HCT116 (cell line): ENCODE data around the gene TCEAL9. TPM values are rescaled to one million over a fixed set of nuclear protein-coding genes. Genes with fewer than 3 reads are reported as not detected.

Experiments used
- ATAC-seq: fragments of 200-7000 bp; cut with Tn5 transposase; 2 replicates; pipeline ENCODE4 v1.9.1; 2020; ENCODE audit warnings: mild to moderate bottlenecking, moderate library complexity
- BruUV-seq: library from RNA; stranded (reverse); fragments of 400-500 nt; replicated peaks from 2 replicates; lab custom pipeline; 2021; lab: Mats Ljungman, UMichigan
- CTCF ChIA-PET: fragments of 300-600 bp; sonication (Branson Sonifier 250); formaldehyde crosslinking; loops from one replicate; lab custom pipeline; 2021; ENCODE audit warnings: antibody characterized with exemption; lab: Charles Lee
- POLR2A ChIA-PET: fragments of 300-600, 350-600 bp; sonication (Branson Sonifier 250); formaldehyde crosslinking; loops from one replicate; lab custom pipeline; 2021; ENCODE audit warnings: antibody characterized with exemption; lab: Charles Lee
- RAD21 ChIA-PET, 2 experiments: fragments of 300-600 bp; sonication (Branson Sonifier 250); formaldehyde crosslinking; loops; one replicate each; lab custom pipeline; 2023; ENCODE audit warnings: low total read pairs in 2 of 2; ENCODE audit not compliant: uncharacterized antibody in 2 of 2, unreplicated experiment in 2 of 2, low non-redundant PET in 1 of 2; lab: Charles Lee
- DNase-seq: peaks from one replicate; pipeline ENCODE4 v3.0.0-alpha.2; 2010; ENCODE audit warnings: low read depth, low spot score
- H2AFZ ChIP-seq: fragments of 200-600 bp; shearing (Covaris generic), sonication (generic); 2 replicates; pipeline ENCODE4 v1.6.1; 2017; ENCODE audit warnings: low read depth, mixed run types, mixed read lengths, antibody characterized with exemption, low read length; ENCODE audit not compliant: poor library complexity, severe bottlenecking
- H3K27ac ChIP-seq: 2 replicates; pipeline ENCODE4 v1.5.1; 2012; ENCODE audit warnings: low read depth, low read length
- H3K27me3 ChIP-seq: fragments of 200-600 bp; sonication (generic); 2 replicates; pipeline ENCODE4 v1.6.1; 2016; ENCODE audit warnings: mixed run types, low read length, mixed read lengths; ENCODE audit not compliant: insufficient read depth
- H3K36me3 ChIP-seq, 2 experiments: fragments of 200-500 bp in 1 of 2; fragments of 200-600 bp in 1 of 2; sonication (Bioruptor generic) in 1 of 2; sonication (generic) in 1 of 2; 2 replicates each; pipeline versions ENCODE4 v1.5.1 to v1.6.1; 2014 to 2016; ENCODE audit warnings: low read length in 2 of 2, inconsistent platforms in 1 of 2, mixed read lengths in 1 of 2, mixed run types in 1 of 2; ENCODE audit not compliant: insufficient read depth in 2 of 2, control insufficient read depth in 1 of 2
- H3K4me1 ChIP-seq, 2 experiments: fragments of 200-600 bp in 1 of 2; sonication (generic) in 1 of 2; 2 replicates each; pipeline versions ENCODE4 v1.5.1 to v1.6.1; 2012 to 2017; ENCODE audit warnings: low read length in 2 of 2, inconsistent platforms in 1 of 2, mild to moderate bottlenecking in 1 of 2, mixed read lengths in 1 of 2, mixed run types in 1 of 2, moderate library complexity in 1 of 2; ENCODE audit not compliant: insufficient read depth in 2 of 2, control insufficient read depth in 1 of 2
- H3K4me2 ChIP-seq: fragments of 200-600 bp; sonication (generic); 2 replicates; pipeline ENCODE4 v1.6.1; 2017; ENCODE audit warnings: mixed run types, low read length, mixed read lengths
- H3K4me3 ChIP-seq, 2 experiments: fragments of 200-600 bp in 1 of 2; sonication (generic) in 1 of 2; replicated peaks in 1 of 2; 2 replicates each; pipeline ENCODE4 v1.5.1; 2011 to 2016; ENCODE audit warnings: low read length in 2 of 2, control low read depth in 1 of 2, low read depth in 1 of 2, mild to moderate bottlenecking in 1 of 2, mixed read lengths in 1 of 2, mixed run types in 1 of 2
- H3K79me2 ChIP-seq: fragments of 200-600 bp; sonication (generic); 2 replicates; pipeline ENCODE4 v1.6.1; 2017; ENCODE audit warnings: mild to moderate bottlenecking, mixed run types, low read length, moderate library complexity, mixed read lengths; ENCODE audit not compliant: insufficient read depth
- H3K9ac ChIP-seq: fragments of 200-600 bp; sonication (generic); 2 replicates; pipeline ENCODE4 v1.6.1; 2016; ENCODE audit warnings: low read length, mixed read lengths
- H3K9me2 ChIP-seq: fragments of 200-600 bp; sonication (generic), shearing (Covaris generic); 2 replicates; pipeline ENCODE4 v1.6.1; 2017; ENCODE audit warnings: mixed run types, mild to moderate bottlenecking, moderate library complexity; ENCODE audit not compliant: insufficient read depth
- H3K9me3 ChIP-seq, 2 experiments: fragments of 200-500 bp in 1 of 2; fragments of 200-600 bp in 1 of 2; sonication (Bioruptor generic) in 1 of 2; sonication (generic) in 1 of 2; 2 replicates each; pipeline ENCODE4 v1.6.1; 2014 to 2017; ENCODE audit warnings: low read length in 2 of 2, mixed read lengths in 2 of 2, inconsistent platforms in 1 of 2, low read depth in 1 of 2, mild to moderate bottlenecking in 1 of 2, mixed run types in 1 of 2, moderate library complexity in 1 of 2; ENCODE audit not compliant: control insufficient read depth in 1 of 2, insufficient read depth in 1 of 2
- H4K20me1 ChIP-seq: fragments of 200-600 bp; sonication (generic), shearing (Covaris generic); 2 replicates; pipeline ENCODE4 v1.6.1; 2017; ENCODE audit warnings: mixed run types, mild to moderate bottlenecking, moderate library complexity; ENCODE audit not compliant: insufficient read depth
- CBX3 ChIP-seq: IDR thresholded peaks from 2 replicates; pipeline ENCODE4 v1.6.1; 2012; ENCODE audit warnings: low read depth
- EGR1 ChIP-seq: IDR thresholded peaks from 2 replicates; pipeline ENCODE4 v1.6.1; 2012; ENCODE audit warnings: low read depth
- ELF1 ChIP-seq: IDR thresholded peaks from 2 replicates; pipeline ENCODE4 v1.6.1; 2012; ENCODE audit warnings: low read depth, borderline replicate concordance
- EZH2phosphoT487 ChIP-seq: fragments of 200-600 bp; IDR thresholded peaks from 2 replicates; pipeline ENCODE4 v1.6.1; 2018; ENCODE audit warnings: antibody characterized with exemption, borderline replicate concordance
- FOSL1 ChIP-seq: IDR thresholded peaks from 2 replicates; pipeline ENCODE4 v1.6.1; 2012; ENCODE audit warnings: low read depth
- POLR2AphosphoS5 ChIP-seq: IDR thresholded peaks from 2 replicates; pipeline ENCODE4 v1.6.1; 2011; ENCODE audit warnings: mild to moderate bottlenecking, low read depth, low read length, moderate library complexity
- SRF ChIP-seq: IDR thresholded peaks from 2 replicates; pipeline ENCODE4 v1.6.1; 2012; ENCODE audit warnings: low read depth
- ZNF274 ChIP-seq: fragments of 200-500 bp; sonication (Bioruptor generic); IDR thresholded peaks from 2 replicates; pipeline ENCODE4 v1.6.1; 2014; ENCODE audit warnings: mild to moderate bottlenecking, low read depth, low read length, inconsistent platforms
- intact Hi-C: fragments of 100-400 bp; cut with micrococcal nuclease; formaldehyde crosslinking; loops from 2 replicates; pipeline ENCODE4 v1.10.0; 2022
- total RNA-seq: library from RNA; stranded (reverse); gene quantifications from one replicate; pipeline ENCODE4 v1.2.1, GENCODE V29; 2021; ENCODE audit not compliant: unreplicated experiment
- TF ChIP-seq, protein P1 (sequence below): IDR thresholded peaks from 2 replicates; pipeline ENCODE4 v1.6.1; 2011; ENCODE audit warnings: mild to moderate bottlenecking, low read length, moderate library complexity; ENCODE audit not compliant: insufficient replicate concordance; ENCODE audit errors: extremely low read depth
- TF ChIP-seq, protein P2 (sequence below): IDR thresholded peaks from 2 replicates; pipeline ENCODE4 v1.6.1; 2012; ENCODE audit warnings: low read depth
- TF ChIP-seq, protein P3 (sequence below): IDR thresholded peaks from 2 replicates; pipeline ENCODE4 v1.6.1; 2012

Gene TCEAL9
- total RNA-seq, 1 experiment from 2014 or later, result 28.8 TPM

DNA sequence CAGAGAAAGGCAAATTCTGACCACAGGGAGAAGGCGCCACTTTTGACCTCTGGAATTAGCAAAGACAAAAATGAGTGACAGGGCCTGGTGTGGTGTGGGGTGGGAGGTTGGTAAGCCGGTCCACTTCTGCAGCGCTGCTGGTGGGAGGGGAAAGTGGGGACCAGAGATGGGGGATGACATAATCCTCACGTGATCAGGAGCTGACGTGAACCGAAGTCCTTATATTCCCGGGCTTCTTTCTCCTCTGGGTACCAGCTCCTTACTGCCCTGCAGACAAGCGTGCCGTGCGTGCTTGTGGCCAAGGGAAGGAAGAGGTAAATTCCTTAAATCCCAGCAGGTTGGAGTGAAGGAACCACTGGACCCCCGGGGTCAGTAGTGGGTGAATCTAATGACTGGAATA, 26.3 kb upstream of the TCEAL9 start, which contains the start of gene TCEAL7:
TCEAL7 (plus strand) TSS at position 249 of the 400 bp plus-strand sequence. CDS start 1,165 bp downstream, outside the sequence.
- H3K27ac ChIP-seq, result no peak within 1 kb of the TSS
- no peaks in the 10 kb centered on the region for H3K79me2 ChIP-seq
- no peaks in the 10 kb centered on the region for H3K9me3 ChIP-seq
- no peak within 1 kb of the TSS for H3K4me3 ChIP-seq
- H3K4me1 ChIP-seq, result no peaks in the 10 kb centered on the region
- H3K9ac ChIP-seq, result no peak within 1 kb of the TSS
- no peaks in the 10 kb centered on the region for H3K9me2 ChIP-seq
- ChIA-PET POLR2A (no interaction called here), CTCF (no interaction called here), RAD21 (no interaction called here)
- no TSS peak for BruUV-seq
- no peaks in the 10 kb centered on the region for H4K20me1 ChIP-seq
- H2AFZ ChIP-seq, result no peak within 1 kb of the TSS
- ATAC-seq (no peak), DNase-seq (no peak)
- TF ChIP-seq, protein P1, sequence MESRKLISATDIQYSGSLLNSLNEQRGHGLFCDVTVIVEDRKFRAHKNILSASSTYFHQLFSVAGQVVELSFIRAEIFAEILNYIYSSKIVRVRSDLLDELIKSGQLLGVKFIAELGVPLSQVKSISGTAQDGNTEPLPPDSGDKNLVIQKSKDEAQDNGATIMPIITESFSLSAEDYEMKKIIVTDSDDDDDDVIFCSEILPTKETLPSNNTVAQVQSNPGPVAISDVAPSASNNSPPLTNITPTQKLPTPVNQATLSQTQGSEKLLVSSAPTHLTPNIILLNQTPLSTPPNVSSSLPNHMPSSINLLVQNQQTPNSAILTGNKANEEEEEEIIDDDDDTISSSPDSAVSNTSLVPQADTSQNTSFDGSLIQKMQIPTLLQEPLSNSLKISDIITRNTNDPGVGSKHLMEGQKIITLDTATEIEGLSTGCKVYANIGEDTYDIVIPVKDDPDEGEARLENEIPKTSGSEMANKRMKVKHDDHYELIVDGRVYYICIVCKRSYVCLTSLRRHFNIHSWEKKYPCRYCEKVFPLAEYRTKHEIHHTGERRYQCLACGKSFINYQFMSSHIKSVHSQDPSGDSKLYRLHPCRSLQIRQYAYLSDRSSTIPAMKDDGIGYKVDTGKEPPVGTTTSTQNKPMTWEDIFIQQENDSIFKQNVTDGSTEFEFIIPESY, result no peak
- no peak for TF ChIP-seq SRF
- no peak for TF ChIP-seq ELF1
- no peaks in the 10 kb centered on the region for H3K27me3 ChIP-seq
- no peak within 1 kb of the TSS for H3K4me2 ChIP-seq
- intact Hi-C loops, result no loop called here
- no peaks in the 10 kb centered on the region for H3K36me3 ChIP-seq

DNA sequence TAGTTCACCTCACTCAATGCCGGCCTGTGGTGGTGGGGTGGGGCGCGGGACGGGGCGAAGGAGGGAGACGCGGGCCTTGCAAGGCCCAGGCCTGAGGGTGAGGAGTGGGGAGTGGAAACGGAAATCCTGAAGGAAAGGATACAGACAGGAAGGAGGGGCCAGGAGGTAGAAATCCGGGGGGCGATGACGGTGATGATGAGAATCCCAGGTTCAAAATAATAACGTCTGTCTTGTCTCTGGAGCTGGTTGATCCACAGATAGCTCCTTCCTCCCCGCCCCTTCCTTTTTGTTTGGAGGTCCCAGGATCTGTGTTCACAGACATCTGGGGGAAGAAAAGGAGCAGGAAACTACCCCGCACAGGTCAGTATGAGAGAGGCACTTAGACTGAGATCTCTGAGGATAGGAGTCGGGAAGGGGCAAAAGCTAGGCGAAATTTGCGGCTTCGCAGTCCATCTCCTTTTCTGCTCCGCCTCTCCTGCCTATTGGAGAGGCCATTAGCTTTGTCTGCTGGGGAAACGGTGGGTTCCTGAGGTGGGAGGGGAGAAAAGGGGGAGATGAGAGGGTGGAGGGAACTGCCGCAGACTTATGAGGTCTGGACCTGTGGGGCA, 25.5 kb upstream of the TCEAL9 start:
- H2AFZ ChIP-seq, result no peak overlapping the region
- no peak overlapping the region for H3K4me2 ChIP-seq
- TF ChIP-seq, protein P2, sequence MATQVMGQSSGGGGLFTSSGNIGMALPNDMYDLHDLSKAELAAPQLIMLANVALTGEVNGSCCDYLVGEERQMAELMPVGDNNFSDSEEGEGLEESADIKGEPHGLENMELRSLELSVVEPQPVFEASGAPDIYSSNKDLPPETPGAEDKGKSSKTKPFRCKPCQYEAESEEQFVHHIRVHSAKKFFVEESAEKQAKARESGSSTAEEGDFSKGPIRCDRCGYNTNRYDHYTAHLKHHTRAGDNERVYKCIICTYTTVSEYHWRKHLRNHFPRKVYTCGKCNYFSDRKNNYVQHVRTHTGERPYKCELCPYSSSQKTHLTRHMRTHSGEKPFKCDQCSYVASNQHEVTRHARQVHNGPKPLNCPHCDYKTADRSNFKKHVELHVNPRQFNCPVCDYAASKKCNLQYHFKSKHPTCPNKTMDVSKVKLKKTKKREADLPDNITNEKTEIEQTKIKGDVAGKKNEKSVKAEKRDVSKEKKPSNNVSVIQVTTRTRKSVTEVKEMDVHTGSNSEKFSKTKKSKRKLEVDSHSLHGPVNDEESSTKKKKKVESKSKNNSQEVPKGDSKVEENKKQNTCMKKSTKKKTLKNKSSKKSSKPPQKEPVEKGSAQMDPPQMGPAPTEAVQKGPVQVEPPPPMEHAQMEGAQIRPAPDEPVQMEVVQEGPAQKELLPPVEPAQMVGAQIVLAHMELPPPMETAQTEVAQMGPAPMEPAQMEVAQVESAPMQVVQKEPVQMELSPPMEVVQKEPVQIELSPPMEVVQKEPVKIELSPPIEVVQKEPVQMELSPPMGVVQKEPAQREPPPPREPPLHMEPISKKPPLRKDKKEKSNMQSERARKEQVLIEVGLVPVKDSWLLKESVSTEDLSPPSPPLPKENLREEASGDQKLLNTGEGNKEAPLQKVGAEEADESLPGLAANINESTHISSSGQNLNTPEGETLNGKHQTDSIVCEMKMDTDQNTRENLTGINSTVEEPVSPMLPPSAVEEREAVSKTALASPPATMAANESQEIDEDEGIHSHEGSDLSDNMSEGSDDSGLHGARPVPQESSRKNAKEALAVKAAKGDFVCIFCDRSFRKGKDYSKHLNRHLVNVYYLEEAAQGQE, result no peak
- TF ChIP-seq POLR2AphosphoS5 (no peak), FOSL1 (no peak), SRF (no peak), EGR1 (no peak), EZH2phosphoT487 (no peak), CBX3 (no peak), ZNF274 (no peak)
- TF ChIP-seq, protein P3, sequence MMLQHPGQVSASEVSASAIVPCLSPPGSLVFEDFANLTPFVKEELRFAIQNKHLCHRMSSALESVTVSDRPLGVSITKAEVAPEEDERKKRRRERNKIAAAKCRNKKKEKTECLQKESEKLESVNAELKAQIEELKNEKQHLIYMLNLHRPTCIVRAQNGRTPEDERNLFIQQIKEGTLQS, result no peak
- TF ChIP-seq, protein P1, result no peak

More for the DNA sequence above, 25.5 kb upstream of the TCEAL9 start:
- ATAC-seq (no peak), DNase-seq (no peak)
- ChIA-PET CTCF (no interaction called here), POLR2A (no interaction called here), RAD21 (no interaction called here)
- Histone ChIP-seq H3K9ac (no peak overlapping the region), H3K27ac (no peak overlapping the region), H3K9me2 (no peaks in the 10 kb centered on the region), H3K27me3 (no peaks in the 10 kb centered on the region), H4K20me1 (no peaks in the 10 kb centered on the region), H3K36me3 (no peaks in the 10 kb centered on the region), H3K4me3 (no peak overlapping the region), H3K9me3 (no peaks in the 10 kb centered on the region), H3K79me2 (no peaks in the 10 kb centered on the region), H3K4me1 (no peaks in the 10 kb centered on the region)
- intact Hi-C loops, result no loop called here
- BruUV-seq, result no TSS peak
